Parathyroid adenoma (tissue), 2 donors: ENCODE data around the gene SCEL.

Source experiments
- H2AFZ ChIP-seq: fragments of 300-600 bp; sonication (generic); one replicate; pipeline ENCODE4 v1.7.0; 2017; ENCODE audit warnings: antibody characterized with exemption, mild to moderate bottlenecking
- H3K27ac ChIP-seq: fragments of 300-600 bp; sonication (generic); one replicate; pipeline ENCODE4 v1.7.0; 2017
- H3K27me3 ChIP-seq: fragments of 300-600 bp; sonication (generic); one replicate; pipeline ENCODE4 v1.7.0; 2017; ENCODE audit warnings: low read length; ENCODE audit not compliant: control insufficient read depth, insufficient read depth
- H3K36me3 ChIP-seq: fragments of 300-600 bp; sonication (generic); one replicate; pipeline ENCODE4 v1.7.0; 2017; ENCODE audit warnings: low read length; ENCODE audit not compliant: control insufficient read depth, insufficient read depth
- H3K4me1 ChIP-seq: fragments of 300-600 bp; sonication (generic); one replicate; pipeline ENCODE4 v1.7.0; 2017; ENCODE audit warnings: control low read depth
- H3K4me2 ChIP-seq: fragments of 300-600 bp; sonication (generic); one replicate; pipeline ENCODE4 v1.7.0; 2017; ENCODE audit warnings: low read length
- H3K4me3 ChIP-seq: fragments of 300-600 bp; sonication (generic); one replicate; pipeline ENCODE4 v1.7.0; 2017; ENCODE audit warnings: low read depth, low read length
- H3K79me2 ChIP-seq: fragments of 300-600 bp; sonication (generic); one replicate; pipeline ENCODE4 v1.7.0; 2017; ENCODE audit warnings: control low read depth
- H3K9ac ChIP-seq: fragments of 300-600 bp; sonication (generic); one replicate; pipeline ENCODE4 v1.7.0; 2017; ENCODE audit warnings: mild to moderate bottlenecking
- H3K9me3 ChIP-seq: fragments of 300-600 bp; sonication (generic); one replicate; pipeline ENCODE4 v1.7.0; 2017; ENCODE audit warnings: low read length; ENCODE audit not compliant: control insufficient read depth
- TF ChIP-seq, protein P1 (sequence below): fragments of 300-600 bp; sonication (generic); IDR thresholded peaks from one replicate; pipeline ENCODE4 v1.7.0; 2017; ENCODE audit warnings: antibody characterized with exemption, mild to moderate bottlenecking
- donor health status: primary hyperparathyroidism.

SCEL gene

GRCh38 chr13:77579959-77580358 is 44.5 kb downstream of the SCEL start:
- Histone ChIP-seq H3K4me1 (no peaks in the 10 kb centered on the region), H3K4me3 (no peak overlapping the region), H3K27me3 (no peaks in the 10 kb centered on the region), H3K9me3 (no peaks in the 10 kb centered on the region), H3K79me2 (no peaks in the 10 kb centered on the region), H2AFZ (no peak overlapping the region), H3K27ac (no peak overlapping the region), H3K9ac (no peak overlapping the region), H3K4me2 (no peak overlapping the region), H3K36me3 (no peaks in the 10 kb centered on the region)
- TF ChIP-seq, protein P1, sequence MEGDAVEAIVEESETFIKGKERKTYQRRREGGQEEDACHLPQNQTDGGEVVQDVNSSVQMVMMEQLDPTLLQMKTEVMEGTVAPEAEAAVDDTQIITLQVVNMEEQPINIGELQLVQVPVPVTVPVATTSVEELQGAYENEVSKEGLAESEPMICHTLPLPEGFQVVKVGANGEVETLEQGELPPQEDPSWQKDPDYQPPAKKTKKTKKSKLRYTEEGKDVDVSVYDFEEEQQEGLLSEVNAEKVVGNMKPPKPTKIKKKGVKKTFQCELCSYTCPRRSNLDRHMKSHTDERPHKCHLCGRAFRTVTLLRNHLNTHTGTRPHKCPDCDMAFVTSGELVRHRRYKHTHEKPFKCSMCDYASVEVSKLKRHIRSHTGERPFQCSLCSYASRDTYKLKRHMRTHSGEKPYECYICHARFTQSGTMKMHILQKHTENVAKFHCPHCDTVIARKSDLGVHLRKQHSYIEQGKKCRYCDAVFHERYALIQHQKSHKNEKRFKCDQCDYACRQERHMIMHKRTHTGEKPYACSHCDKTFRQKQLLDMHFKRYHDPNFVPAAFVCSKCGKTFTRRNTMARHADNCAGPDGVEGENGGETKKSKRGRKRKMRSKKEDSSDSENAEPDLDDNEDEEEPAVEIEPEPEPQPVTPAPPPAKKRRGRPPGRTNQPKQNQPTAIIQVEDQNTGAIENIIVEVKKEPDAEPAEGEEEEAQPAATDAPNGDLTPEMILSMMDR, result no peak

DNA sequence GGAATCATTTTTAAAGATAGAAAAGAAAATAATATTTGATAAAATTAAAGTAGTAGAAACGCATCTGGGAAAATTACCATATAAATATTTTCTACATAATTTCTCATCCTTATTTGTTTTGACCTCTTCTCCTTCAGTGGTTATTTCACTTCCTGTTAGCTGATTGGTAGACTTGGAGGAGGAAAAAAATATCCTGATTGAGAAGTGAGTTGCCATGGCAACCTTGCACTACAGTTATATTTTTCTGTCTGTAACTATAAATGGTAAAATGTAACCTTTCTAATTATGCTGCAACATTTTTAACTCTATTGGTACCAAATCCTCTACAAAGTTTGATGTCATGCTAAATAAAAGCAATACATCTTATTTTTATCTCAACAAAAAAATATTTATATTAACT is 45.2 kb downstream of the SCEL start:
- no peak overlapping the region for H3K27ac ChIP-seq
- TF ChIP-seq, protein P1, result no peak

DNA sequence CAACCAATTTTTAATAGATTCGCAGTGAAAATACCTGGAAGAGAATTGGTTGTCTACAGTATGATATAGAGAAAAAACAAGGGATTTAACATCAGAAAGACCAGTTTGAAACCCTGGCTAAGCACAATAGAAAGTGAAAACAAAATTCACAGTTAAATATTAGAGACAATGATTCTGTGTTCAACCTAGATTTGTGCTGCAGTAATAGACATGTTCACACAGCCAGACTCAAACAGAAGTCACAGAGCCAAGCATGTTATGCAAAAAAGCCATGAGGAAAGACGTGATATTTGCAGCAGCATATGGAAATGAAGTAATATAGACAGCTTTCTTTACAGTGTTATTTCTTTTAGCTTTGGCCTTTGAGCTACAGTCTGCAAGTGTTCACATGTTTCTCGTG is 48.1 kb downstream of the SCEL start:
- H3K4me2 ChIP-seq, result no peak overlapping the region
- H3K27ac ChIP-seq, result no peak overlapping the region
- no peak overlapping the region for H3K4me3 ChIP-seq
- H2AFZ ChIP-seq, result no peak overlapping the region
- no peak overlapping the region for H3K9ac ChIP-seq
- H3K79me2 ChIP-seq, result no peaks in the 10 kb centered on the region
- no peaks in the 10 kb centered on the region for H3K4me1 ChIP-seq
- H3K36me3 ChIP-seq, result no peaks in the 10 kb centered on the region
- no peaks in the 10 kb centered on the region for H3K9me3 ChIP-seq
- no peaks in the 10 kb centered on the region for H3K27me3 ChIP-seq
- TF ChIP-seq, protein P1, result no peak

More for the DNA sequence above, 45.2 kb downstream of the SCEL start:
- H3K9ac ChIP-seq, result no peak overlapping the region
- no peak overlapping the region for H3K4me2 ChIP-seq
- H2AFZ ChIP-seq, result no peak overlapping the region
- no peaks in the 10 kb centered on the region for H3K36me3 ChIP-seq
- H3K79me2 ChIP-seq, result no peaks in the 10 kb centered on the region
- no peak overlapping the region for H3K4me3 ChIP-seq
- H3K9me3 ChIP-seq, result no peaks in the 10 kb centered on the region
- H3K27me3 ChIP-seq, result no peaks in the 10 kb centered on the region
- H3K4me1 ChIP-seq, result no peaks in the 10 kb centered on the region

- Histone ChIP-seq H3K9ac (no peak overlapping the region), H3K9me3 (no peaks in the 10 kb centered on the region), H3K79me2 (no peaks in the 10 kb centered on the region), H3K4me1 (no peaks in the 10 kb centered on the region), H3K27me3 (no peaks in the 10 kb centered on the region), H3K4me2 (no peak overlapping the region), H3K4me3 (no peak overlapping the region), H3K27ac (no peak overlapping the region), H2AFZ (no peak overlapping the region), H3K36me3 (no peaks in the 10 kb centered on the region)
- TF ChIP-seq, protein P1, result no peak
Observed at GRCh38 chr13:77584106-77584505, 48.6 kb downstream of the SCEL start.

DNA sequence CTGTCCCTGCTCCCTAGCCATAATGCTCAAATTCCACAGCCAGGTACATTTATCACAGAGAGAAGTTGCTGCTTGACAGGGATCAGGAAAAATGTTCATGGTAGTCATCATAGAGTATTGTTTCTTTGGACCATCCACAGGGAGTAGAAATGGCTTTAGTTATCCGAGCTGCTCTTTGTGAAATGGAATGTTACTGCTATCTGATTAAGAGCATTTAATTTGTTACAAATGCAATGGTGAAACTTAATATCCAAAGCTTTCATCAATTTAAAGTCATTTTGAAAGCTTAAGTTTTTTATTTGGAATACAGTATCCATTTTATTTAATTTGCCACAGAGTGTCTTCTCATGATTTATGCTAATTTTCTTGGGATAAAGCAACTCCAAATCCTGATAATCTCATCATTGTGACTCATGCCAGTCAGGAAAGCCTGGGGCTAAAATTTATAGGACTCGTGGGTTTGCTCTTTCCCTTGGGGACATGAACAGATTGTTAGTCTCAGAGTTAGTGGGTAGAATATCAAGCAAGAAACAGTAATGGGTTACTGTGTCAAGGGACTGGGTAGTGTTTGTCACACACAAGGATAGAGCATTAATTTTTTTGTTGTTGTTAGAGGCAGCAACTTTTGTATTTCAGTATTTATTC is 59.8 kb downstream of the SCEL start:
- Histone ChIP-seq H3K9me3 (no peaks in the 10 kb centered on the region), H3K27me3 (no peaks in the 10 kb centered on the region), H3K4me2 (no peak overlapping the region), H3K9ac (no peak overlapping the region), H3K4me1 (no peaks in the 10 kb centered on the region), H3K79me2 (no peaks in the 10 kb centered on the region), H3K27ac (no peak overlapping the region), H2AFZ (no peak overlapping the region), H3K4me3 (no peak overlapping the region), H3K36me3 (no peaks in the 10 kb centered on the region)
- TF ChIP-seq, protein P1, result no peak
